ENCODE data around the gene PDE4B.

DNA sequence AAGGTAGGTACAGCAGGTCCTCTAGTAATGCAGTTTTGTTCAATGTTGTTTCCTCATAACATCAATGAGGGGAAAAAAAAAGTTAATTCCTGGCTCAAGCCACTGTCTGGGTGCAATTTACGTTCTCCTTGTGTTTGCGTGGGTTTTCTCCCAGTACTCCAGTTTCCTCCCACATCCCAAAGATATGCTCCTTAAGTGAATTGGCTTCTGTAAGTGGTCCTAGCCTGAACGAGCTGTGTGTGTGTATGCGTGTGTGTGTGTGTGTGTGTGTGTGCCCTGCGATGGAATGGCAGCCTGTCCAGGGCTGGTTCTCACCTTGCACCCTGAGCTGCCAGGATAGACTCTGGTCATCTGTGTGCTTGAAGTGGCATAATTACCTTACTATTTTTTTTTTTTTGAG lies 332.0 kb downstream of the PDE4B start:
- TF ChIP-seq SIN3B (IDR thresholded peaks at IDR 0.05; ENCODE audit: low read depth), result no peak
- no peak for TF ChIP-seq NFE2L1 (tag; IDR thresholded peaks at IDR 0.05; ENCODE audit: borderline replicate concordance, low read depth)
- no peak for TF ChIP-seq FOXJ2 (tag; IDR thresholded peaks at IDR 0.05)
- TF ChIP-seq SUPT5H (IDR thresholded peaks at IDR 0.05), result no peak
- no peak for TF ChIP-seq CTCF (IDR thresholded peaks at IDR 0.05 in 2 of 3, conservative IDR thresholded peaks at IDR 0.05 in 1 of 3; ENCODE audit: insufficient read depth in 2 of 3, low read depth in 1 of 3, low read length in 3 of 3)
